ES-I3 (cell line): ENCODE data around the gene ANKS1A.
"Not testable (repeated sequence)": the region's sequence is repeated elsewhere in the genome, so short reads cannot be mapped to it uniquely, and the experiment has no call there.

Source experiments
- H3K36me3 ChIP-seq: 2 replicates; pipeline ENCODE4 v1.6.1; 2013; ENCODE audit warnings: mild to moderate bottlenecking, low read length, control low read depth, moderate library complexity; ENCODE audit not compliant: insufficient read depth
- H3K4me1 ChIP-seq: 2 replicates; pipeline ENCODE4 v1.6.1; 2013; ENCODE audit warnings: mild to moderate bottlenecking, control low read depth, low read length; ENCODE audit not compliant: insufficient read depth
- H3K9ac ChIP-seq: 2 replicates; pipeline ENCODE4 v1.6.1; 2013; ENCODE audit warnings: low read depth, mild to moderate bottlenecking, low read length, moderate library complexity
- H3K9me3 ChIP-seq: 2 replicates; pipeline ENCODE4 v1.6.1; 2013; ENCODE audit warnings: mild to moderate bottlenecking, low read length, moderate library complexity; ENCODE audit not compliant: control insufficient read depth, insufficient read depth

The ANKS1A gene

DNA sequence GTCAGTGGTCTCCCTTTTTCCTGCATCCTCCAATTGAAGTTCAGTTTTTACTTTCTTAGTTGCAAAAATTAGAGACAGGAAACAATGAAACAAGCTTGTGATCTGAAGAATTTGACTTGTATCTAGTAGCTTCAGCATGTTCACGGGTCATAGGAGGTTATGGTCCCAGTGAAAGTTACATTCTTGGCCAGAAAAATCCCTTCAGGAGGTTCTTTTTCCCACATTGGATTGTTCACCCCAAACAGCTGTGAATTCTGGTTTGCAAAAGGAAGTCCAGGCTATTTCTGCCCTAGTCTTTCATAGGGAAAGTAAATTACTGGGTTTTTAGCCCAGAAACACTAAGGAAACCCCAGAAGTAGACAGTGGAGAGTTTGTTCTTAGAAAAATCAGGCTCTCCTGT, 8.1 kb downstream of the ANKS1A start:
- H3K4me1 ChIP-seq, result peaks cover 11% of the 10 kb centered on the region; the same call in 1 of the 2 replicates

DNA sequence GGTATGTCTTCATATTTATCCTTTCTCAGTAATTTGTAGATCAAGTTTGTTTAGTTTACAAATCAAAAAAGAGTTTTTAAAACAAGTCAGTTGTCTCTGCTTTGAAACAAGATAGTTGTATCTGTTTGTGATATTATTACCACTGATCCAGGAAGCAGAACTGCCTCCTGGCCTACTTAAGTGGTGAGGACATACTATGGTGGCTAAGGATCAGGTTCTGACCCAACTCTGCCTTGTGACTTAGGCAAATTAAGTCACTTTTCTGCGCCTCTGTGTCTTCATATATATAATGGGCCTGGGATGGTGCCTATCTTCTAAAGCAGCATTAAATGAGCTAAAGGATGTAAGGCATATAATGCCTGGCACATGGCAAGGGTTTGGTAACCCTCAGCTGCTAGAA, 8.7 kb downstream of the ANKS1A start:
- no peaks in the 10 kb centered on the region for H3K9me3 ChIP-seq
- peaks cover 11% of the 10 kb centered on the region; the same call in 1 of the 2 replicates for H3K4me1 ChIP-seq
- no peak overlapping the region for H3K9ac ChIP-seq
- no peaks in the 10 kb centered on the region for H3K36me3 ChIP-seq

More for the DNA sequence above, 8.1 kb downstream of the ANKS1A start:
- Histone ChIP-seq H3K9ac (no peak overlapping the region), H3K9me3 (no peaks in the 10 kb centered on the region), H3K36me3 (no peaks in the 10 kb centered on the region)

DNA sequence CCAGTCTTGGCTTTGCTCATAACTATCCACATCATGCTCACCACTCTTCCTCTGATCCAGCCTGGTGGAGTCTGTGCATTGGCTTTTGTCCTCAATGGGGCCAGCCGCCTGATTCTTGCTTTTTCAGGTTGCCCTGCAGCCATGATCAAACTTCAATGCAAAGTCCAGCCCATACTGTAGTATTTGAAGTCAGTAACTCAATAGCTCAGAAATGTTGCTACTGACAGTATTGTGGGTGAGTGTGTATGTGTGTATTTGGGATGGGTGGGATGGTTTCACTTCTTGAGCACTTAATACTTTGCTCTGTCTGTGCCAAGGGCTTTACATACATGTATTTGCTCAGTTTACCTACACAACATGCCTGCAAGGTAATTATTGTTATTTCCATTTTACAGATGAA, 10.7 kb downstream of the ANKS1A start:
- H3K4me1 ChIP-seq, result peaks cover 11% of the 10 kb centered on the region; the same call in 1 of the 2 replicates
- not testable (repeated sequence) for H3K36me3 ChIP-seq, H3K9me3 ChIP-seq, H3K9ac ChIP-seq

DNA sequence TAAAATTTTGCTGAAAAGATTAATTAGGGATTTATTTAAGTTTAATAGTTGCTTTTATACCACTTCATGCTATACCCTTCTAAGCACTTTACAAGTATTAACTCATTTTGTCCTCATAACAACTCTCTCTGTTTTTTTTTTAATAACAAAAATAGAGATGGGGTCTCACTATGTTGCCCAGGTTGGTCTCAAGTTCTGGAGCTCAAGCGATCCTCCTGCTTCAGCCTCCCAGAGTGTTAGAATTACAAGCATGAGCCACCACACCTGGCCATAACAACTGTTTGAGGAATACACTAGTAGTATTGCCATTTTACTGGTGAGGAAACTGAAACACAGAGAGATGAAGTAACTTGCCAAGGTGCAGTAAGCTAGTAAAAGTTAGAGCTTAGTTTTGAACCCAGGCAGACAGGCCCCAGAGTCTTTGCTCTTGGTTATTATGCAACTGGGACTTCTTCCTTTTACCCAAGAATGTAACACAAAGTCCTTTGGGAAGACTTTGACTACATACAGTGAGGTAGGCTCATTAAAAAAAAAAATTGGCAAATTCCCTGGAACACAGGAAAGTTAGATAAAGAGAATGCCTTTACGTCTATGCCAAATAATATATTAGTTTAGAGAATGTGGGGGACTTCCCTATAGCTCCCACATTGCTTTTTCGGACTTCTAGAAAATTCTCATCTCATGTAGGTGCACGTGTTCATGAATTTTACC, 11.4 kb downstream of the ANKS1A start:
- Histone ChIP-seq H3K9ac (no peak overlapping the region), H3K9me3 (no peaks in the 10 kb centered on the region), H3K4me1 (peaks cover 7% of the 10 kb centered on the region; the same call in 1 of the 2 replicates), H3K36me3 (no peaks in the 10 kb centered on the region)

GRCh38 chr6:34901930-34902329, 12.9 kb downstream of the ANKS1A start:
- no peaks in the 10 kb centered on the region for H3K9me3 ChIP-seq
- H3K9ac ChIP-seq, result no peak overlapping the region
- H3K4me1 ChIP-seq, result peaks cover 7% of the 10 kb centered on the region; the same call in 1 of the 2 replicates
- H3K36me3 ChIP-seq, result no peaks in the 10 kb centered on the region

- no peaks in the 10 kb centered on the region for H3K36me3 ChIP-seq
- H3K9me3 ChIP-seq, result no peaks in the 10 kb centered on the region
- peaks cover 11% of the 10 kb centered on the region; the same call in 1 of the 2 replicates for H3K4me1 ChIP-seq
- no peak overlapping the region for H3K9ac ChIP-seq
These were observed 16.0 kb downstream of the ANKS1A start for GRCh38 chr6:34904990-34905613.

DNA sequence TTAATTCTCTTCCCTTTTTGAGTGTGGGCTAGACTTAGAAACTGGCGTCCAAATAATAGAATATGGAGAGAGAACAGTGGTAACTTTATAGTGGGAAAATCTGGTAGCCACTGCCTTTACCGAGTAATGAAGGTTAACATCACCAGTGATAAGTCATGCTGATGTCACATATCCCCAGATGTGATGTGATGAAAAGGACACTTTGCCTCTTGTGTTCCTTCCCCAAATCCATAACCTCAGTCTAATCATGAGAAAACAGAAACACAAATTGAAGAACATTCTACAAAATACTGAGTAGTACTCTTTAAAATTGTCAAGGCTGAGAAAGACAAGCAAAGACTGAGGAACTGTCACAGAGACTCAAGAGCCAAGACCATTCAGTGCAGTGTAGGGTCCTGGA, 17.8 kb downstream of the ANKS1A start:
- H3K36me3 ChIP-seq, result no peaks in the 10 kb centered on the region
- H3K4me1 ChIP-seq, result peaks cover 4% of the 10 kb centered on the region; the same call in 1 of the 2 replicates
- H3K9ac ChIP-seq, result no peak overlapping the region
- H3K9me3 ChIP-seq, result no peaks in the 10 kb centered on the region

DNA sequence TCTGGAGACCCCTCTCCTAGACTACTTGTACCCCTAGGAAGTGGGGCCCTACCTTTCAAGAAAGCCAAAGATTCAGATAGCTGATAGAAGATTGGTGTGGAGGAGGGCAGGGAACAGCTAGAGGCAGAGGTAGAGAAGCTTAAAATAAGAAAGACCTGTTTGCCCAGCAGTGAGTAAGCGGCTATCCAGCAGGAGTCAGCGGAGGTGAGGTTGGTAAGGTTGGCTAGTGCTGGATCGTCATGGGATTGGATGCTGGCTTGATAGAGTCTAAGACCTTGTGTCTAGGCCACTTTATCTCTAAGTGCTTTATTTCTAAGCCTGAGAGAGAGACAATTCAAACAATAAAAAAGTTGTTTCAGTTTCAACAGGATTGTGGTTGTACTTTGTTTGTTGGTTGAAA, 19.1 kb downstream of the ANKS1A start:
- Histone ChIP-seq H3K4me1 (peaks cover 4% of the 10 kb centered on the region; the same call in 1 of the 2 replicates), H3K36me3 (no peaks in the 10 kb centered on the region), H3K9me3 (no peaks in the 10 kb centered on the region), H3K9ac (no peak overlapping the region)

GRCh38 chr6:34909320-34909883, 20.3 kb downstream of the ANKS1A start:
- peaks cover 4% of the 10 kb centered on the region; the same call in 1 of the 2 replicates for H3K4me1 ChIP-seq
- H3K9me3 ChIP-seq, result no peaks in the 10 kb centered on the region
- no peaks in the 10 kb centered on the region for H3K36me3 ChIP-seq
- H3K9ac ChIP-seq, result no peak overlapping the region

DNA sequence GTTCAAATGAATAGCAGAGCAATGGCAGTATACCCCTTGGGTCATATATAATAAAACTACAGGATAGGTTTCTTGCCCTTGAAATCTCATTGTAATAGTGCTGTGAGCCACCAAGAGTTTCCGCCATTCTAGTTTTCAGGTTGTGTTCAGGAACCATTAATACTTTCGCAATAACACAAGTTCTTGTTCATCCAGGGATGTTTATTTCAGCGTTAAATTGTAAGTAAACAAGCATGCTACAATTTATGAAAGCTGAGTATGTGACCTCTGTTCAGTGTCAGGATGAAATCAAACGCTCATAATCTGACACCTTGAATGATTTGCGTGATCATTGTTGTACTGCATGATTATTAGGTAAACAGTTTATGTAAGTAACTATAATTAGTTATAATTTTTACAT, 22.8 kb downstream of the ANKS1A start:
- H3K9me3 ChIP-seq, result no peaks in the 10 kb centered on the region

GRCh38 chr6:34912715-34913464, 23.8 kb downstream of the ANKS1A start:
- no peaks in the 10 kb centered on the region for H3K9me3 ChIP-seq
- H3K9ac ChIP-seq, result no peak overlapping the region
- H3K4me1 ChIP-seq, result peaks cover 4% of the 10 kb centered on the region; the same call in 1 of the 2 replicates
- no peaks in the 10 kb centered on the region for H3K36me3 ChIP-seq

More for the DNA sequence above, 22.8 kb downstream of the ANKS1A start:
- peaks cover 4% of the 10 kb centered on the region; the same call in 1 of the 2 replicates for H3K4me1 ChIP-seq
- H3K36me3 ChIP-seq, result no peaks in the 10 kb centered on the region
- H3K9ac ChIP-seq, result no peak overlapping the region

DNA sequence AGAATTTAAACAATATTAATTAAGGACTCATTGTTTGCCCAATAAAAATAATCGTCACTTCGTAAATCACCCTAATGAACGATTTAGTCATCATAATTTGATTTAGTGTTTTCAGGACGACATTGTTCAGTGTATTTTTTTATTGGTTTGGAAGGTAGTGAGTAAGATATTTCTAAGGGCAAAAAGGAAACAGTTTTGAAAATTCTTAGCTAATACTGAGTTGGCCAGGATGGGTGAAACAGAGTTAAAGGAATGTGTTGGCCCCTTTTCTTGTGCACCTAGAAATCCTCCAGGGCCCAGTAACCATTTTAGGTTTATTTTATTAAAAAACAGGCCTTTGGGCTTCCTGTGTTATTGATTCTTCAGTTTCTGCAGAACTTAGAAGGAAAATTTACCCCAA, 25.3 kb downstream of the ANKS1A start:
- H3K4me1 ChIP-seq, result peaks cover 4% of the 10 kb centered on the region; the same call in 1 of the 2 replicates
- no peaks in the 10 kb centered on the region for H3K9me3 ChIP-seq
- H3K36me3 ChIP-seq, result no peaks in the 10 kb centered on the region
- H3K9ac ChIP-seq, result no peak overlapping the region

- Histone ChIP-seq H3K4me1 (no peaks in the 10 kb centered on the region), H3K36me3 (no peaks in the 10 kb centered on the region), H3K9me3 (no peaks in the 10 kb centered on the region), H3K9ac (no peak overlapping the region)
These were observed 27.4 kb downstream of the ANKS1A start for GRCh38 chr6:34916348-34916967.
